DOHH2 (cell line): Measurements from ENCODE around the gene MAST2.

Experiments
- EZH2phosphoT487 ChIP-seq: fragments of 200-600 bp; sonication (generic); IDR thresholded peaks from 2 replicates; pipeline ENCODE4 v1.6.1; 2017; ENCODE audit warnings: borderline replicate concordance, mild to moderate bottlenecking, antibody characterized with exemption, low read length, moderate library complexity, mixed read lengths
- TF ChIP-seq, protein P1 (sequence below): fragments of 200-600 bp; sonication (generic); IDR thresholded peaks from one replicate; pipeline ENCODE4 v1.5.1; 2014; ENCODE audit warnings: antibody characterized with exemption, mild to moderate bottlenecking, low read depth, low read length; ENCODE audit not compliant: poor library complexity, severe bottlenecking

DNA sequence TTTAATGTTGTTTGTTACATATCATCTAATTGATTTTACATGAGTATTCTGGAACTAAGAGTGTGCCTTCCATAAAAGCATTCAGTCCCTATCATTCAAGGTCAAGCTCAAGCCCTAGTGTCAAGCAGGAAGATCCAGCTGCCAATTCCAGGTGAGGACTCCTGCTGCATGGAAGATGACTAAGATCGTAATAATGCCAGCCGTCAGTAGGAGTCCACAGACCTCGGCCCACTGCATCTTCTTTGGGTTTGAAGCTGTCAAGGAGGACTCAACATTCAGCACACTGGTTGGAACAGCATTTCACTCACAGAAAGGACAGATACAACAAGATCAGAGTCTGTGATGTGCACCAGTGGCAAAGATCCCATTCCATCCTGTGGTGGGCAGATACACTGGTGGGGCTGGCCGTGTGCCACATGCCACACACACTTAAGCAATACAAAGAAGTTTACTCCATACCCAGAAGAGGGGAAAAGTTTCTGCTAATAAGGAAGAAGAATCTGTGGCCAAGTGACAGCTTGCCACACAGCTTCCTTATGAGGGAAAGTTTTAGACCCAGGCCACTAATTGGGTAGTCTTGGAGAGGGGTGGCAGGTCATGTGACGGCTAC, 168.6 kb downstream of the MAST2 start:
- TF ChIP-seq, protein P1, sequence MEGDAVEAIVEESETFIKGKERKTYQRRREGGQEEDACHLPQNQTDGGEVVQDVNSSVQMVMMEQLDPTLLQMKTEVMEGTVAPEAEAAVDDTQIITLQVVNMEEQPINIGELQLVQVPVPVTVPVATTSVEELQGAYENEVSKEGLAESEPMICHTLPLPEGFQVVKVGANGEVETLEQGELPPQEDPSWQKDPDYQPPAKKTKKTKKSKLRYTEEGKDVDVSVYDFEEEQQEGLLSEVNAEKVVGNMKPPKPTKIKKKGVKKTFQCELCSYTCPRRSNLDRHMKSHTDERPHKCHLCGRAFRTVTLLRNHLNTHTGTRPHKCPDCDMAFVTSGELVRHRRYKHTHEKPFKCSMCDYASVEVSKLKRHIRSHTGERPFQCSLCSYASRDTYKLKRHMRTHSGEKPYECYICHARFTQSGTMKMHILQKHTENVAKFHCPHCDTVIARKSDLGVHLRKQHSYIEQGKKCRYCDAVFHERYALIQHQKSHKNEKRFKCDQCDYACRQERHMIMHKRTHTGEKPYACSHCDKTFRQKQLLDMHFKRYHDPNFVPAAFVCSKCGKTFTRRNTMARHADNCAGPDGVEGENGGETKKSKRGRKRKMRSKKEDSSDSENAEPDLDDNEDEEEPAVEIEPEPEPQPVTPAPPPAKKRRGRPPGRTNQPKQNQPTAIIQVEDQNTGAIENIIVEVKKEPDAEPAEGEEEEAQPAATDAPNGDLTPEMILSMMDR, result no peak
- TF ChIP-seq EZH2phosphoT487, result no peak
